HG02588 (cell line): ENCODE results near the gene CLMP.
"Not testable (repeated sequence)": the region's sequence is repeated elsewhere in the genome, so short reads cannot be mapped to it uniquely, and the experiment has no call there.

Experiments
- ATAC-seq: cut with Tn5 transposase; IDR thresholded peaks from one replicate; pipeline ENCODE4 v1.9.1; 2021; ENCODE audit warnings: mild to moderate bottlenecking, moderate library complexity; ENCODE audit not compliant: unreplicated experiment

CLMP gene

GRCh38 chr11:123218451-123218850 is 23.4 kb upstream of the CLMP start:
- ATAC-seq: no peak

- ATAC-seq: no peak
These were observed 22.8 kb upstream of the CLMP start for GRCh38 chr11:123217897-123218296.

- ATAC-seq: no peak
These were observed 21.2 kb upstream of the CLMP start for GRCh38 chr11:123216249-123216648.

GRCh38 chr11:123214940-123215339 is 19.9 kb upstream of the CLMP start:
- ATAC-seq: no peak

GRCh38 chr11:123214396-123214795 is 19.3 kb upstream of the CLMP start:
- no peak for ATAC-seq

GRCh38 chr11:123213307-123213771 is 18.3 kb upstream of the CLMP start:
- no peak for ATAC-seq

- ATAC-seq: no peak
These were observed 17.4 kb upstream of the CLMP start for GRCh38 chr11:123212406-123212805.

- no peak for ATAC-seq
These were observed 16.9 kb upstream of the CLMP start for GRCh38 chr11:123211981-123212380.

GRCh38 chr11:123211149-123211852 is 16.3 kb upstream of the CLMP start:
- no peak for ATAC-seq

- no peak for ATAC-seq
These were observed 14.5 kb upstream of the CLMP start for GRCh38 chr11:123209591-123209990.

- ATAC-seq: no peak
These were observed 11.9 kb upstream of the CLMP start for GRCh38 chr11:123206791-123207434.

GRCh38 chr11:123206055-123206454 is 11.0 kb upstream of the CLMP start:
- not testable (repeated sequence) for ATAC-seq

- no peak for ATAC-seq
These were observed 8.9 kb upstream of the CLMP start for GRCh38 chr11:123203934-123204333.

- no peak for ATAC-seq
These were observed 8.4 kb upstream of the CLMP start for GRCh38 chr11:123203471-123203870.

GRCh38 chr11:123202155-123203151 is 7.4 kb upstream of the CLMP start:
- no peak for ATAC-seq

GRCh38 chr11:123200264-123200663 is 5.2 kb upstream of the CLMP start:
- no peak for ATAC-seq

GRCh38 chr11:123197711-123198110 is 2.7 kb upstream of the CLMP start:
- ATAC-seq: no peak

- no peak for ATAC-seq
These were observed 1.1 kb upstream of the CLMP start for GRCh38 chr11:123196060-123196714.

GRCh38 chr11:123194337-123195187 is 486 bp downstream of the CLMP start:
- no peak for ATAC-seq

- no peak for ATAC-seq
These were observed 1.3 kb downstream of the CLMP start for GRCh38 chr11:123193742-123194141.
